Lower lobe of right lung (tissue), 2 donors: Measurements from ENCODE around the gene CABLES2. TPM values are rescaled to one million over a fixed set of nuclear protein-coding genes. Genes with fewer than 3 reads are reported as not detected.

Source experiments
- ATAC-seq, 2 donors: fragments of 200-7000 bp; cut with Tn5 transposase; one replicate each; pipeline ENCODE4 v1.9.1; 2020 to 2022; ENCODE audit warnings: mild to moderate bottlenecking in 2 of 2, moderate library complexity in 2 of 2
- DNase-seq: peaks from one replicate; pipeline ENCODE4 v3.0.0-alpha.2; 2020
- H3K27ac ChIP-seq: fragments of 200-600 bp; one replicate; pipeline ENCODE4 v1.8.0; 2022
- H3K27me3 ChIP-seq: fragments of 200-600 bp; one replicate; pipeline ENCODE4 v1.8.0; 2022; ENCODE audit warnings: low read depth
- H3K36me3 ChIP-seq: fragments of 200-600 bp; one replicate; pipeline ENCODE4 v1.8.0; 2022; ENCODE audit warnings: mild to moderate bottlenecking
- H3K4me1 ChIP-seq: fragments of 200-600 bp; one replicate; pipeline ENCODE4 v1.8.0; 2022
- H3K4me3 ChIP-seq: fragments of 200-600 bp; one replicate; pipeline ENCODE4 v1.8.0; 2022; ENCODE audit warnings: mild to moderate bottlenecking
- H3K9me3 ChIP-seq: fragments of 200-600 bp; one replicate; pipeline ENCODE4 v1.8.0; 2022
- CTCF ChIP-seq: fragments of 200-600 bp; IDR thresholded peaks from one replicate; pipeline ENCODE4 v1.8.0; 2022; ENCODE audit warnings: antibody characterized with exemption, mild to moderate bottlenecking
- intact Hi-C: fragments of 100-400 bp; cut with DNase I; formaldehyde crosslinking; loops from one replicate; pipeline ENCODE4 v1.11.0; 2022
- total RNA-seq: library from RNA; stranded (reverse); fragmentation: NEBNext Ultra II Directional; extraction: Animal tissue kit (Norgen Biotek cat#: 25700); gene quantifications from one replicate; pipeline ENCODE4 v1.2.1, GENCODE V29; 2021
- donor health status: DM: no; HTN: yes; CAD: no; lungs with severe emphysema.

CABLES2 gene
- total RNA-seq, 1 donor from 2014 or later = 4.5 TPM

DNA sequence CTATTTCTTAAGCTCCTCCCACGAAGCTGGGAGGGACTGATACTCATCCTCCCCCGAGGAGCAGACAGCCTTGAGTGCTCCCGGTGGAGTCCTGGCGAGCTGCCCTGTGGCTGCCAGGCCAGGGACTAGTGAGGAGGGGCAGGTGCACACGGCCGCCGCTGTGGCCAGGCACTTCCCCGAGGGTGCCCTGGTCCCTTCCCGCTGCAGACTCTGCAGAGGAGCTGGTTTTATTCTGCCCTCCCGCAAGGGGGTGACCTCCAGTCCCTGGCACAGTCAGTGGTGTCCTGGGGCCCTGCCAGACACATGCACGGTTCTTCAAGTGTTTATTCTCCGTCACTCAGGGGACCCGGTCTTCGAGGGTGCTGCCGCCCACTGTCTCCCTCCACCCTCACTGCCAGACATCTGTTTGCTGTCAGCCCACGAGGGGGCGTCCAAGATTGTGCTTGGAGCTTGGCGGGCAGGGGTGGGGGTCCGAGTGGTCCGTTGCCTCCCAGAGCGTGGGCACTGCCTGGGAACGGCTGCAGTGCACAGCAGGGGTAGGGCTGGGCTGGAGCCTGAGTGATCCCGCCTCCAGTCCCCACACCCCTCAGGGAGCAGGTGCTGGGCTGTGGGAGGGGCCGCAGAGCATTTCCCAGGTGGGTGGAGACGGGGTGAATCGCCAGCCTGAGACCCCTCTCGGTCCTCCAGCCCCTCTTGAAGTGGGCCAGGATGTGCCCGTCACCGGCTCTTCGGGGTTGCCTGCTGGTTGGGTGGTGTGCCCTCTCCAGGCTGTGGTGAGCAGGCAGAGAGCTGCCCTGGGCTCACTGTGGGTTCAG, 3.1 kb upstream of the CABLES2 start:
- H3K4me1 ChIP-seq = peaks cover 33% of the 10 kb centered on the region
- no peaks in the 10 kb centered on the region for H3K27me3 ChIP-seq
- no peaks in the 10 kb centered on the region for H3K36me3 ChIP-seq
- ATAC-seq (peak; percentile 23 to 46), DNase-seq (peak; percentile 76)
- H3K27ac ChIP-seq = no peak overlapping the region
- peak; percentile 46 for TF ChIP-seq CTCF
- H3K4me3 ChIP-seq = peak overlapping the region; percentile 13
- H3K9me3 ChIP-seq = no peaks in the 10 kb centered on the region
- intact Hi-C loops = no loop called here

DNA sequence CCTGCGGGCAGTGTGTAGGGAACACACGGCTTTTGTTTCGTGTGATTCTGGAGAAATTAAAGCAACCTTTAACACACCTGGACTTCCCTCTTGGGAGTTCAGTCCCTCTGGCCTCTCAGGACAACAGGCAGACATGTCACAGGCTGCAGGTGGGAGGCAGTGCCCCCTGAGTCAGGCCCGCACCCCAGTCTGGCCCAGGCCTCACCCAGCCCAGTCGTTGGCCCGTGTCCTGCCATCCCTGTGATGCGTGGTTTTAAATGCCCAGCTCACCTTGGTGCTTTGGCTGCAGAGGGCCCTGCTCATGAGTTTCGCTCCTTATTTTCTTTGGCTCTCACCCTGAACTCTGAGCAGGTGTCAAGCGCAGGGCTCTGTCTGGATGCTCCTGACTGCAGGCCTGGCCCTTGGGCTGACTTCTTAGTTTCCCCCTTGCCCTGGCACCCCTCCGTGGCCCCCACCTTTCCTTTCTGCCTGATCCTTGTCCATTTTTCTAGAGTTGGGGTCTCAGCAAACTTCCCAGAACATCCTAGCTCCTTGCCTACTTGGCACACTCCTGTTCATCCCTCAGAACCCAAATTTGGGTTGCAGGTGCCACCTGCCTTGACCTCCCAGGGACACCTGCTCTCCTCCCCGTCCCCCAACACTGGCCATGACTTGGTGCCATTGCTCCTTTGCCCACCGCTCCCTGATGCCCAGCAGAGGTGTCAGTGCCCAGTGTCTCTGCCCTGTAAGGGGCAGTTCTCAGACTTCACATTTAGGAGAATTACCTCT, 2.2 kb upstream of the CABLES2 start:
- H3K36me3 ChIP-seq = no peaks in the 10 kb centered on the region
- TF ChIP-seq CTCF = no peak
- no peak overlapping the region for H3K27ac ChIP-seq
- DNase-seq = no peak
- intact Hi-C loops = no loop called here
- ATAC-seq = no peak
- H3K4me3 ChIP-seq = no peak overlapping the region
- H3K27me3 ChIP-seq = no peaks in the 10 kb centered on the region
- H3K9me3 ChIP-seq = no peaks in the 10 kb centered on the region
- peaks cover 34% of the 10 kb centered on the region for H3K4me1 ChIP-seq

GRCh38 chr20:62408640-62409039, 1.6 kb upstream of the CABLES2 start:
- Histone ChIP-seq H3K9me3 (no peaks in the 10 kb centered on the region), H3K4me1 (peaks cover 34% of the 10 kb centered on the region), H3K27me3 (no peaks in the 10 kb centered on the region), H3K36me3 (no peaks in the 10 kb centered on the region), H3K27ac (no peak overlapping the region), H3K4me3 (no peak overlapping the region)
- intact Hi-C loops = no loop called here
- DNase-seq = no peak
- ATAC-seq = no peak
- no peak for TF ChIP-seq CTCF

DNA sequence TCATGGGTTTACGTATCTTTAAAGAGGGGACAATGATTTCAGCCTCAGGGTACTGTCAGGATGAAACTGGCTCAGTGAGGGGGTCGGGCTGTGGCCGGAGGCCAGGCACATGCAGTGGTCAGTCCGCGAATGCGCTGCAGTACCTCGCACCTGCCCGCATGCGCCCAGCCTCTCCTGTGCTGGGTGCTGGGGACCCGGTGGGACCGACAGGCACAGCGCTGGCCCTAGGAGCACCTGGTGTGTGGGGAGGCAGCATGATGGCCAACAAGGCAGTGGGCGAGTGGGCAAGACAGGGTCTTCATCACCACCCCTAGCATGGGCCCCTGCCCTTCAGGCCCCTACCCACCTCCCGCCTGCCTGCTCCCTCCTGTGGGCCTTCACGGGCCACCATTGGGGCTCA, 970 bp upstream of the CABLES2 start:
- DNase-seq (no peak), ATAC-seq (no peak)
- H3K27me3 ChIP-seq = no peaks in the 10 kb centered on the region
- no peak overlapping the region for H3K4me3 ChIP-seq
- H3K27ac ChIP-seq = no peak overlapping the region
- peaks cover 34% of the 10 kb centered on the region for H3K4me1 ChIP-seq
- H3K9me3 ChIP-seq = no peaks in the 10 kb centered on the region
- intact Hi-C loops = no loop called here
- no peak for TF ChIP-seq CTCF
- H3K36me3 ChIP-seq = no peaks in the 10 kb centered on the region

DNA sequence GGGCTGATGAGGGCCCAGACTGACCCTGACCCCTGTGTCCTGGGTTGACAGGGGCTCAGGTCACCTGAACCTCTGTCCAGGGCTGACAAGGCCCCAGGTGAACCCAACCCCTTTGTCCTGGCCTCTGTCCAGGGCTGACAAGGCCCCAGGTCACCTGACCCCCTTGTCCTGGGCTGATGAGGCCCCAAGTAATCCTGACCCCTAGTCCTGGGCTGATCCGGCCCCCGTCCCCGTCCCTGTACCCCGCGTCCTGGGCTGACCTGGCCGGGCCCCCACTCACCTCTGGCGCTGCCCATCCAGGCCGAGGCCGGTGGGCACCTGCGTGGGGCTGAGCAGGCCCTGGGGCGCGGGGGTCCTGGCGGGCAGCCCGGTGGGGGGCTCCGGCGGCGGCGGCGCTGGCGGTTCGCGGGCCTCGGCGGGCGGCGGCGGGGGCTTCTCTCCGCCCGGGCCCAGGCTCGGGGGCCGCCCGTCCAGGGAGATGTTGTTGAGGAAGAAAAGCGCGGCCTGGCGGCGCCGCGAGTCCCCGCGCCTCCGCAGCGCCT, 379 bp downstream of the CABLES2 start:
- Histone ChIP-seq H3K27me3 (no peaks in the 10 kb centered on the region), H3K27ac (peak overlapping the region; percentile 49), H3K36me3 (peaks cover 6% of the 10 kb centered on the region), H3K4me3 (peak overlapping the region; percentile 70), H3K4me1 (peaks cover 34% of the 10 kb centered on the region), H3K9me3 (no peaks in the 10 kb centered on the region)
- DNase-seq (no peak), ATAC-seq (no peak)
- no peak for TF ChIP-seq CTCF
- intact Hi-C loops = no loop called here
